ENCODE results near the gene ACOX2.

GRCh38 chr3:58557491-58557890 lies 20.5 kb upstream of the ACOX2 start:
- TF ChIP-seq CTCF (IDR thresholded peaks at IDR 0.05; ENCODE audit: low read depth, low read length, missing input control) (no peak), REST (IDR thresholded peaks at IDR 0.05) (no peak), GABPA (IDR thresholded peaks at IDR 0.05 in 1 of 2, conservative IDR thresholded peaks at IDR 0.05 in 1 of 2) (no peak), ZBTB33 (IDR thresholded peaks at IDR 0.05) (no peak), TAF1 (conservative IDR thresholded peaks at IDR 0.05) (no peak), YY1 (IDR thresholded peaks at IDR 0.05) (no peak), NR2F2 (IDR thresholded peaks at IDR 0.05) (no peak), MAX (IDR thresholded peaks at IDR 0.05) (no peak), FOXA1 (IDR thresholded peaks at IDR 0.05) (no peak)
